HG03521 (cell line): ENCODE measurements around the gene NFYC.

Source experiments
- ATAC-seq: cut with Tn5 transposase; IDR thresholded peaks from one replicate; pipeline ENCODE4 v1.9.1; 2021; ENCODE audit warnings: mild to moderate bottlenecking, moderate library complexity; ENCODE audit not compliant: unreplicated experiment

NFYC gene

DNA sequence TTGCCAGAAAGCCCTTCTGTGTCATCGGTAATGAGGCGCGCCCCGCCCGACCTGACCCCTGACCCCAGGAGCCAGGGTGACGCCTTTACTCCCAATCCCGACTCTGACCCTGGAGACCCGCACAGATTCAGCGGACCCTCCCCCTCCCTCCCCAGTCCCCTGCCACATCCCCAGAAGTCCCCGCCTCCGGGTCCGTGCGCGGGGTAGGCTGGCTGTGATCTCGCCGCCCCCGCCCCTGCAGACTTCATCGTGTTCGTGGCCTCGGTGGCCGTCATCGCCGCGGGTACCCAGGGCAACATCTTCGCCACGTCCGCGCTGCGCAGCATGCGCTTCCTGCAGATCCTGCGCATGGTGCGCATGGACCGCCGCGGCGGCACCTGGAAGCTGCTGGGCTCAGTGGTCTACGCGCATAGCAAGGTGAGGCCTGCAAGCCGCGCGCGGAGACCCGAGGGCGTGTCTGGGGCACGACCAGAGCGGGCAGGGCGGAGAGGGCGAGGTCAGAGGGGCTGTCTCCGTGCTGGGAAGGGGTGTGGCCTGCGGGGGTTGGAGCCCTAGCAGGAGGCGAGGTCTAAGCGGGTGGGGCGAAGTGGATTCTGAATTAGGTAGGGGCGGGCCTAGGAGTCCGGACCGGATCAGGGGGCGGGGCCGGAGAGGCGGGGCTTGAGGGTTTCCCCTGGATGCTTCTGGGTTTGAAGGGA is 126.9 kb downstream of the NFYC start:
- ATAC-seq: peak; percentile 63

DNA sequence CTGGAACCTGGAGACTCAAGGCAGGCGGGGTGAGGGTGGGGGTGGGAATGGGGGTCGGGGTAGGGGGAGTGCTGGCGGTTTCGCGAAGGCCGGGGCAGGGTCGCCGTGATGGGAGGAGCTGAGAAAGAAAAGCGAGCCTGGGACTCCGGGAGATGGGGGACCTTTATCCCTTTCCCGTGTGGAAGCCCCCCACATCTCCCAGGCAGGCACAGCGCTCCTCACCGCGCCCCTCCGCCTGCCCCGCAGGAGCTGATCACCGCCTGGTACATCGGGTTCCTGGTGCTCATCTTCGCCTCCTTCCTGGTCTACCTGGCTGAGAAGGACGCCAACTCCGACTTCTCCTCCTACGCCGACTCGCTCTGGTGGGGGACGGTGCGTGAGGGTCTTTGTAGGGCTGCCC is 127.6 kb downstream of the NFYC start:
- ATAC-seq: no peak

DNA sequence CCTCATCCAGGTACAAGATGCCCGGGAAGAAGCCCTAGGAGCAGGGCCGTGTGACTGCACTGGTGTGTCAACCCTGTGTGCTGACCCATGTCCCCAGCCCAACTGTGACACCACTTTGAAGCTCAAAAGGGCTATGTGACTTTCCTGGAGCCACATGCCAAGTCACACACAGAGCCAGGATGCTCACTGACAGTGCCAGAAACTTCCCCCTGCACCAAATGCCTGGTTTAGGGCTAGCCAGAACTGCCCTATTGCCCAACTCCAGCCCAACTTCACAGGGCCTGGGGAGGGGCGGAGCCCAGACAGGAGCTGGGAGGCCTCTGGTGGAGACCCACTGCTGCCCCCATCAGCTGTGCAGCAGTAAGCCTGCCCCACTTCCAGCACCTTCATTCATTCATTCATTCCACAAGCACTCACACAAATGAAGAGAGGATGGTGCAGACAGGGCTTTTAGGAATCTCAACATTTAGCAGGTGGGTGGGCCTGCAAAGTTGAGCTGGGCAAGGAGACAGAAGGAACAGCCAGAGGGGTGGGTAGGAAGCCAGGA is 128.8 kb downstream of the NFYC start:
- ATAC-seq: no peak
